Natural killer cell treated with Interleukin-12 subunit alpha and Interleukin-12 subunit beta and Interleukin-15 and Interleukin-18, amount 100 ng/mL, for 72 hours (primary cell): Measurements from ENCODE around the gene ALOX12B. TPM values are rescaled to one million over a fixed set of nuclear protein-coding genes. Genes with fewer than 3 reads are reported as not detected.

ENCODE experiments used
- ATAC-seq, 2 donors: fragments of 150-1000 bp; cut with Tn5 transposase in 1 of 2; sonication (Bioruptor Pico), chemical (Tn5 transposase) in 1 of 2; 2 replicates each; pipeline ENCODE4 v1.10.0; 2021
- DNase-seq: peaks from one replicate; pipeline ENCODE4 v3.0.0; 2022; ENCODE audit warnings: low spot score
- H3K27ac Mint-ChIP-seq, 2 donors: 1 replicate in 1 of 2; 2 replicates in 1 of 2; pipeline ENCODE4 v1.8.0; 2022; ENCODE audit warnings: mixed read lengths in 2 of 2, mild to moderate bottlenecking in 1 of 2, moderate library complexity in 1 of 2
- H3K27me3 Mint-ChIP-seq, 2 donors: 1 replicate in 1 of 2; 2 replicates in 1 of 2; pipeline ENCODE4 v1.8.0; 2022; ENCODE audit warnings: mixed read lengths in 2 of 2
- H3K36me3 Mint-ChIP-seq: one replicate; pipeline ENCODE4 v1.8.0; 2022; ENCODE audit warnings: mixed read lengths
- H3K4me1 Mint-ChIP-seq, 2 donors: 1 replicate in 1 of 2; 2 replicates in 1 of 2; pipeline ENCODE4 v1.8.0; 2022; ENCODE audit warnings: low read depth in 2 of 2, mixed read lengths in 2 of 2, mild to moderate bottlenecking in 1 of 2
- H3K4me3 Mint-ChIP-seq: one replicate; pipeline ENCODE4 v1.8.0; 2022; ENCODE audit warnings: mixed read lengths
- H3K9me3 Mint-ChIP-seq: 2 replicates; pipeline ENCODE4 v1.8.0; 2022; ENCODE audit warnings: mixed read lengths
- total RNA-seq, 2 donors: library from RNA; stranded (reverse); gene quantifications; one replicate each; pipeline ENCODE4 v1.2.3, GENCODE V29; 2022

The ALOX12B gene
- under 1 TPM in 1 of 2 donors, not detected in 1; 0.62 TPM for total RNA-seq

DNA sequence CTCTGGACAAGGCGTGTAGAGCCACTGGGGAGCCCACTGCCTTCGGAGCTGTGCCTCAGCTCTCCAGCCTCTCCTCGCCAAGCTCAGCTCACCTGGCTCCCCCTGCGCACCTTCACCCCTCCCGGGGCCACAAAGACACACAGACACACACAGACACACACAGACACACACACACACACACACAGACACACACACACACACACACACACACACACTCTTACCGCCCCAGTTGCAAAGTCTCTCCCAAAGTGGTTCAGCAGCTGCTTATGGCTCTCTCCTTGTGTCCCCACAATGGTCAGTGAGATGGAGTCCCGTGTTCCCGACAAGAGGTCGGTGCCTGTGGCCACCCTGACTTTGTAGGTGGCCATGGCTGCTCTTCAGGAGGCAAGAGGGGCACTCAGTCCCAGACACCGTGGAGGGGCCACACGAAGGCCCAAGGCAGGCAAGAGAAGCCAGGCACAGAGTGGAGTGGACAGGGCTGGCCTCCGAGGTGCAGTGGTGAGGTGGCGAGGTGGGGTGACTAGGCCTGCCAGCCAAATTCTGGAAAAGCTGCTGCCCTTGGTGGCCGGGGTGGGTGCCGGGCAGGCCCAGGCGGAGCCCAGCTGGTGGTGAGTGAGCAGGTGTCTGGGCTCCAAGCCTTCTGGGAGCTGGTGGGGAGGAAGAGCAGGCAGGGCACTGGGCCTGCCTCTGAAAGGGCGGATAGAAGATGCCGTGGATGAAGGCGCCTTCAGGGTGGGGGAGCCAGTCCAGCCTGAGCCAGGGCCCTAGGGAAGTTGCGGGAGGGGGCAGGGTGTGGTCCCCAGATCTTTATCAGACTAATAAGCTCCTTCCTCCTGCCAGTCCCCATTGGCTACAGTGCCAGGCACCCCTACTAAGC lies at the start of gene ALOX12B:
Gene ALOX12B (minus strand): TSS at position 642 of the 877 bp plus-strand sequence. CDS start 274 bp downstream, at position 368.
- no peak within 1 kb of the TSS for H3K4me3 Mint-ChIP-seq
- H3K9me3 Mint-ChIP-seq: no peaks in the 10 kb centered on the region
- no peaks in the 10 kb centered on the region for H3K36me3 Mint-ChIP-seq
- H3K27ac Mint-ChIP-seq: no peak within 1 kb of the TSS
- DNase-seq (no peak), ATAC-seq (peak in 1 of 2 donors; percentile 5)
- H3K27me3 Mint-ChIP-seq: peaks cover 19 to 33% of the 10 kb centered on the region in 2 donors
- H3K4me1 Mint-ChIP-seq: no peaks in the 10 kb centered on the region

DNA sequence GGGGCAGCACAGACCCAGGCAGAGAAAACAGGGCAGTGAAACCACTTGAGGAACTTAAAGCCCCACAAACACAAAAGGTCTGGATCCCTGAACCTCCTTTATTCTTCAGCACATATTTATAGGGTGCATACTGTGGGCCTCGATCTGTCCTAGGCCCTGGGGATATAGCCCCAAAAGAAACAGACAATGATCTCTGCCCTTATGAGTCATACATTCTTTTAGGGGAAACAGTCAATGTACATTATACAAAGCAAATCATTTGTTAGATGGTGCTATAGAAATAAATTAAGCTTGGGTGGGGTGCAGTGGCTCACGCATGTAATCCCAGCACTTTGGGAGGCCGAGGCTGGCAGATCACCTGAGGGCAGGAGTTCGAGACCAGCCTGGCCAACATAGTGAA lies 46.4 kb upstream of the ALOX12B start:
- Mint-ChIP-seq H3K27me3 (peaks cover 8 to 12% of the 10 kb centered on the region in 2 donors), H3K9me3 (no peaks in the 10 kb centered on the region), H3K36me3 (no peaks in the 10 kb centered on the region), H3K27ac (no peak overlapping the region), H3K4me1 (no peaks in the 10 kb centered on the region), H3K4me3 (no peak overlapping the region)
- ATAC-seq: no peak
- no peak for DNase-seq

DNA sequence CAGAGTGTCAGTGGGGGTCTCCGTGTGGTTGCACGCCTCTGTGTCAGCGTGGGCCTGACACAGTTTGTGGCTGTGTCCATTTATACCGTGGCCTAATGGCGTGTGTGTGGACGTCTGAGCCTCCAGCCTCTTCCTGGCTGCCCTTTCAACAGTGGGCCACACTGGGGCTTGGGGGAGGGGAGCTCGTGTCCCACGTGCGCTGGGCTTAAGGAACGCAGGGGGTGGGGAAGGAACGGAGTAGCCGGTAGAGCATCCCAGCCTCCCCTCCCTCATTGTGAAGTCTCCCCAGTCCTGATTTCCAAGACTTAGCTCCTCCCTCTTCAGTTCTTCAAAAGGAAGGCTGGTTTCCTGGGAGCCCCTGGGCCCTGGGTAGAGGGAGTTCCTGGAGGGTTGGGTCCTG lies 45.9 kb upstream of the ALOX12B start:
- Mint-ChIP-seq H3K27ac (no peak overlapping the region), H3K4me1 (no peaks in the 10 kb centered on the region), H3K36me3 (no peaks in the 10 kb centered on the region), H3K4me3 (no peak overlapping the region), H3K9me3 (no peaks in the 10 kb centered on the region), H3K27me3 (peaks cover 8 to 12% of the 10 kb centered on the region in 2 donors)
- DNase-seq (no peak), ATAC-seq (no peak)

DNA sequence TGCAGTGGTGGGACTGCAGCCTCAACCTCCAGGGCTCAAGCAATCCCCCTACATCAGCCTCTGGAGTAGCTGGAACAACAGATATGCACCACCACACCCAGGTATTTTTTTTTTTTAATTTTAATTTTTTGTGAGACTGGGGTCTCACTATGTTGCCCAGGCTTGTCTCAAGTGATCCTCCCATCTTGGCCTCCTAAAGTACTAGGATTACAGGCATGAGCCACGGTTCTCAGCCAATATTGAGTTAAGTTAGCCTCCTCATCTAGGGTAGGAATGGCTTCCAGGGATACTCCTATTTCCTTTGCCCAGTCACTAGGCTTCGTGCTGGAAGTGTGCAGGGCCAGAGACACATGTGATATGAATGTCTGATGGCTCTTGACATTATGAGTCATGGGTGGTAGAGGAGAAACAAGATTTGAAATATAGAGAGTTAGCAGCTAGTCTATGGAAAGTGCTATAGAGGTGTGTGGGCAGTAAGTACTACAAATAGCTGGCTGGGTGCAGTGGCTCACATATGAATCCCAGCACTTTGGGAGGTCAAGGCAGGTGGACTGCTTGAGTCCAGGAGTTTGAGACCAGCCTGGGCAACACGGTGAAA lies 44.4 kb upstream of the ALOX12B start:
- Mint-ChIP-seq H3K36me3 (no peaks in the 10 kb centered on the region), H3K27me3 (peaks cover 13 to 15% of the 10 kb centered on the region in 2 donors), H3K27ac (no peak overlapping the region), H3K4me1 (peaks cover 5% of the 10 kb centered on the region in 2 donors), H3K4me3 (no peak overlapping the region), H3K9me3 (no peaks in the 10 kb centered on the region)
- ATAC-seq (no peak), DNase-seq (no peak)

DNA sequence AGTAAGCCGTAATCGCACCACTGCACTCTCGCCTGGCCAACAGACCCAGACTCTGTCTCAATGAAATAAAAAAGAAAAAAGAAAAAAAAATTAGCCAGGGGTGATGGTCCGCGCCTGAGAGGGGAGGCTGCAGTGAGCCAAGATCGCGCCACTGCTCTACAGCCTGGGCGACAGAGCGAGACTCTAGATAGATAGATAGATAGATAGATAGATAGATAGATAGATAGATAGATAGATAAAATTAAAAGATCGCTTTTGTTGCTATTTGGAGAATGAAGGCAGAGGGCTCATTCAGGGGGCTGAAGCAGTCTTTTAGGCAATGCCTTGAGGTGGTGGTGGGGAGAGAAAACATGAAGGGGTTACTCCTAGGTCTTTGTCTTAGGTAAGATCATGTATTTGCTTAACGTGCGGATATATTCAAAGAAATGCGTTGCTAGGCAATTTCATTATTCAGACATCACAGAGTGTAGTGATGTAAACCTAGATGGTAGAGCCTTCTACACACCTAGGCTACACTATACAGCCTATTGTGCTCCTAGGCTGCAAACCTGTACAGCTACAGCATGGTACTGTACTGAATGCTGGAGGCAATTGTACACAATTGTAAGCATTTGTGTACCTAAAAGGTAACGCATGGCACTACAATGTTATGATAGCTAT lies 40.7 kb upstream of the ALOX12B start:
- Mint-ChIP-seq H3K4me3 (no peak overlapping the region), H3K4me1 (peaks cover 36 to 40% of the 10 kb centered on the region in 2 donors), H3K27ac (no peak overlapping the region), H3K27me3 (peaks cover 29 to 39% of the 10 kb centered on the region in 2 donors), H3K36me3 (no peaks in the 10 kb centered on the region), H3K9me3 (no peaks in the 10 kb centered on the region)
- no peak for ATAC-seq
- DNase-seq: no peak

DNA sequence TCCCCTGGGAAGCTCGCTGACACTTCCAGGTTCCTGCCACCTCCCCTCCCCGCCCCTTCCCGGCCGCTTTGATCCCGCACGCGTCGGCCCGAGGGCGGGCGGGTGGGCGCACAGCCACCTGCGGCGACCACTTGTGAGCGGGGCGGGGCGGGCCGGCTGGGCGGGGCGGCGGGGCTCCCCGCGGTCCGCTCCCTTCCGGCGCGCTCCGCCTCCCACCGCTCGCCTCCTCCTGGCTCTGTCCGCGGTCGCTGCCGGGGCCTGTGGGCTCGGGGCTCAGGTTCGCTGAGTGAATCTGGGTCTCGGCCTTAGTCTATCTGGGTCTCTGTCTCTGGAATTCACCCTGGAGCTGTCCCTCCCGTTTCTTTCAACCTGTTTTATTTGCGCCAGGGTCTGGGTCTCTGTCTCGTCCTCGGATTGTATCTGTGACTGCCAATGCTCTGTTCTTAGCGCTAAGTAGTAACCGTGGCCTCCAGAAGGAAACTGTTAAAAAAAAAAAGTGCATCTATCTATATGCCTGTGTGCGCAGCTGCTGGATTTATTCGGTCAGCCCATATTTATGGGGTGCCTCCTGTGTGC lies 39.1 kb upstream of the ALOX12B start:
- H3K27ac Mint-ChIP-seq: peak overlapping the region; percentile 75 to 97
- H3K27me3 Mint-ChIP-seq: peaks cover 37 to 44% of the 10 kb centered on the region in 2 donors
- peak; percentile 70 to 81 for ATAC-seq
- DNase-seq: no peak
- peak overlapping the region; percentile 96 for H3K4me3 Mint-ChIP-seq
- H3K9me3 Mint-ChIP-seq: no peaks in the 10 kb centered on the region
- H3K4me1 Mint-ChIP-seq: peaks cover 44 to 50% of the 10 kb centered on the region in 2 donors
- H3K36me3 Mint-ChIP-seq: no peaks in the 10 kb centered on the region

DNA sequence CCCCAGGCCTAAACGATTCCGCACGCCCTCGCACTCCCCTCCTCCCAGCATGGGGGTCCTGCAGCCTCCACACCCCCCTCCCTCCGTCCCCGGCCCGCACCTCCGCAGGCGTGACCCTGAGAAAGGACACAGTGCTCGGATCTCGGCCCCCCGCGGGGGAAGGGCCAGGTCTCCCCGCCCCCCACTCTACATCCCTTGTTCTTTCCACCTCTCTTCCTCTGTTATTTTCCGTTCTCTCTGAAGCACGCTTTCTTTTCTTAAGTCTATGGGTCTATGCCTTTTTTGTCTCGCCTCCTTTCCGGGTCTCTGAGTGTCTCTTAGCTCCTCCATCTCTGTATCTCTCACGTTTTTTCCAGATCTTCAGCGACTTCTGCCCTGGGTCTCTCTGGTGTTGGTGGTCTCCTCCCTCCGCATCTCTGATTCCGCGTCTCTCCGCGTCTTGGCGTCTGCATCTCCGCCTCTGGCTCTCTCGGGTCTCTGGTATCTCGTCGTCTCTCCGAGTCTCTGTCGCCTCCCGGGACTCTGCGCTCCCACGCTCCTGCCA lies 38.5 kb upstream of the ALOX12B start:
- Mint-ChIP-seq H3K27ac (peak overlapping the region; percentile 75 to 97), H3K4me1 (peaks cover 46 to 52% of the 10 kb centered on the region in 2 donors), H3K9me3 (no peaks in the 10 kb centered on the region), H3K36me3 (no peaks in the 10 kb centered on the region), H3K4me3 (peak overlapping the region; percentile 96), H3K27me3 (peaks cover 37 to 44% of the 10 kb centered on the region in 2 donors)
- DNase-seq (no peak), ATAC-seq (peak in 1 of 2 donors; percentile 30)

DNA sequence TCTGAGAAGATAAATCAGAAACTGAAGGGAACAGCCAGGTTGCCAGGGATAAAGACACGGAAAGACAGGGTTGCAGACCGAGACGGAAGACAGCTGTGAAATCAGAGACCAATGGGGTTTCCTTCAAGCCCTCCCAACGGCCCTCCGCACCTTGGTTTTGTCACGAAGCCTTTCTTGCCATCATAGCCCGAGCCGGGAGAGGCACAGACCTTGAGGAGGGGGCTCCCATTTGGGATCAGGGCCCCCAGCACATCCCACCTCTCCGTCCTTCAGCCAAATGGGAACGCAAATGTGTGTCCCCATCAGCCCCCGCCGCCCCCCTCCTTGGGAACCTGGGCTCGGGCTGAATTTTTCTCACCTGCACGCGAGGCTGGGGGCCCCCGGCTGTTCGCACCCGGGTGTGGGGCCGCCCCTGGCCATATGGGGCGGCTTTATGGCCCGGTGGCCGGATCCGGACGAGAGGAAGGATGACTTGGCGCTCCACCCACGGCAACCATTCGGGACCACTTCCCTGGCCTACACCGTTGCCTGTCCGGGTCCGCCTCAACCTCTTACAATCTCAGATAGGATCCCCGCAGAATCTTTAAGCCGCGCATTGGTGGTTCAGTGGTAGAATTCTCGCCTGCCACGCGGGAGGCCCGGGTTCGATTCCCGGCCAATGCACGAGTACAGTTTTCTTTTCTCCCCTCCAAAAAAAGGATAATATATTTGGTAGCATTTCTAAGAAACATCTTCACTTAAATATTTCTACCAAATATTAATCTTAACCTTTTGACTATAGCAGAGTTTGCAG lies 37.8 kb upstream of the ALOX12B start:
- ATAC-seq (peak; percentile 57 to 64), DNase-seq (peak; percentile 84)
- peaks cover 53 to 59% of the 10 kb centered on the region in 2 donors for H3K4me1 Mint-ChIP-seq
- peak overlapping the region; percentile 75 to 97 for H3K27ac Mint-ChIP-seq
- peak overlapping the region; percentile 96 for H3K4me3 Mint-ChIP-seq
- H3K9me3 Mint-ChIP-seq: no peaks in the 10 kb centered on the region
- no peaks in the 10 kb centered on the region for H3K36me3 Mint-ChIP-seq
- peaks cover 37 to 44% of the 10 kb centered on the region in 2 donors for H3K27me3 Mint-ChIP-seq

DNA sequence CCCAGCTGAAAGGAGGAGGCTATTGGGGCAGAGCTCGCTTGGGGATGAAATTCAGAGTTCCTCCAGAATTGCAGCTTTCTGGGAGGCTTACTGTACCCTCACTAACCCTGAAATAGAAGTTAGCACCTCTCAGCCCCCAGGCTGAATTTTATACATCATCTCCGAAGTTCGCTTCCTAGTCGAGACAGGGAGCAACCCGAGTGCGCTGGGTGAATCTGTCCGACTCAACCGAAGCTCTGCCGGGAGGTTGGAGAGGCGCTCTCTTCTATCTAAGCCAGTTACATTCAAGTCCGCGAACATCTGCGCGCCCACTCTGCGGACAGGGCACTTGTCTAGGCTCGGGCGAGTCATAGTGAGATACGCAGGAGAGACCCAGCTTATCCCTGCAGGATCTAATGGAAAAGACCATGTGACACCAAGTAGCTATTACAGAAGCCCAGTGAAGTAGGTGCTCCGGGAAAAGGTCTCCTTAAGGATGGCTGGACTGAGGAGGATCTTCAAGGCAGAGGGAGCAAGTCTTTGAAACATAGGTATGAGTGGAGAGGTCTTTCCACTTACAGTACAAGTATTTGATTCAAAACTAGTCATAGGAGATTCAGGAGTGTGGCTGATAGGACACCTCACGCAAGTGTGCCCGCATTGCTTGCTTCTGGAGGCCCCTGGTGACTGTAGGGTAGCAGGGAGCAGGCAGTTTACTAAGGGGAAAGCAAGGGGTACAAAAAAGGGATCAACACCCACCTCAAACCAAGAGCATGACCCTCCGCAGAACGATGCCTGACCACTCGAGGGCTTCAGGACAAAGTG lies 37.0 kb upstream of the ALOX12B start:
- ATAC-seq (no peak), DNase-seq (no peak)
- Mint-ChIP-seq H3K4me3 (peak overlapping the region; percentile 96), H3K27ac (peak overlapping the region; percentile 75 to 97), H3K27me3 (peaks cover 29 to 38% of the 10 kb centered on the region in 2 donors), H3K4me1 (peaks cover 60 to 67% of the 10 kb centered on the region in 2 donors), H3K36me3 (no peaks in the 10 kb centered on the region), H3K9me3 (no peaks in the 10 kb centered on the region)

DNA sequence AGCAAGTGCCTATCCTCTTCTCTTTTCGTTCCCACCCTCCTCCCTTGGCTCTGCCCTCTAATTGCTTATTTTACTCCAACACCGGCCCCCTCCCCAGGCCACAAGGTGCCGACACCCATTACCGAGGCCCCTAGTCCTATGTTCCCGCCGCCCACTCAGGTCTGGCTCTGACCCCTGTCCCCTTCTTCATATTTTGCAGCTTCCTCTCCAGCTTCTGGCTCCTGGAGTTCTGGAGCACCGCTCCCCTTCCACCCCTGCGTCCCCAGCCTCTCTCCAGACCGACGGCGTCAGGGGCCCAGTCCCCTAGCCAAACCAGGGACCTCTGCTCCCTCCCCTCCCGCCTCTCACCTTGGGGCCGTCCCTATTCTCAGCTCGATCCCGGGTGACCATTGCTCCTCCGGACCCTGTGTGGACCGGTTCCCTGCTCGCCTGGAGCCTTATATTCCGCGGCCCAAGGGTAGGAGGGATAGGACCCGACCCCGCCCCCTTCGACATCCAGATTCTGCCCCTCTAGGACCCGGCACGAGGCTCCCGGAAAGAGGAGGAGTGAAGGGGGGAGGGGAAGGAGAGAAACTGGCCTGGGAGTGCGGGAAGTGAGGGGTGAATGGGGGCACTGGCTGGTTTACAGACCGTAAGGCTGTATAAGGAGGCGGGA lies 36.3 kb upstream of the ALOX12B start, which contains the start of gene HES7:
Gene HES7 (minus strand): TSS at position 412 of the 655 bp plus-strand sequence. CDS start 22 bp downstream, at position 390.
- Mint-ChIP-seq H3K27me3 (peaks cover 25 to 36% of the 10 kb centered on the region in 2 donors), H3K4me3 (peak within 1 kb of the TSS; percentile 96), H3K4me1 (peaks cover 67 to 74% of the 10 kb centered on the region in 2 donors), H3K36me3 (no peaks in the 10 kb centered on the region), H3K9me3 (no peaks in the 10 kb centered on the region), H3K27ac (peak within 1 kb of the TSS; percentile 75 to 97)
- ATAC-seq (no peak), DNase-seq (no peak)

DNA sequence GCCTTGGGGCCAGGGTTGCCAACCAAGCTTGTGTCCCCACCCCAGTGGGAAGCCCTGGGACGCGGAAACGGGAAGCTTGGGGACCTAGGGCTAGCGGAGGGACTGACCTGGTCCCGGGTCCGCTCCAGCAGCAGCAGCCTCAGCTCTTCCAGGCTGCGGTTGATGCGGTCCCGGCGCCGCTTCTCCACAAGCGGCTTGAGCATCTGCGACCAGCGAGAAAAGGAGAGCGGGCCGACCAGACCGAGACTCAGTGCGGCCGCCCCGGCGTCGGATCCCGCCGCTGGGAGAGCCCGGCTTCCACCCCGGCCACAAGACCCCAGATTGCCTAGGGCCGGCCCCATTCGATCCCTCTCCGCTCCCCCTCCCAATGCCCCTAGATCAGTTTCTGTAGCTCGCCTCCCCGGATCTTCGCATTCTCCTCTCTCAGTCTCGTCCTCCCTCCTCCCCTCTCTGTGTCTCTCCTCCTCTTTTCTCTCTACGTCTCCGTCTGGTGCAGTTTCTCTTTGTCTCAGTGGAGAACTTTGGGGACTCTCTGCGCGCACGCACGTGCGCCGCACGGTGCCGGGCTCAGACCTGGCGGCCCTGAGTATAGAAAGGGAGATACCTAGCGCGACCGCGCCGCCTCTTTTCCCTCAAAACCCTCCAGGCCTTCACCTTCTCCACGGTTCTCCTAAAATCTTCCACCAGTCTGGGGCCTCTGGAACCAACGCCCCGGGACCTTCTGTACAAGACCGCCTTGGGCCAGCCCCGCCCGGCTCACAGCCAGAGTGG lies 35.6 kb upstream of the ALOX12B start:
- no peak for DNase-seq
- Mint-ChIP-seq H3K4me3 (peak overlapping the region; percentile 96), H3K36me3 (no peaks in the 10 kb centered on the region), H3K27me3 (peaks cover 27 to 36% of the 10 kb centered on the region in 2 donors), H3K9me3 (no peaks in the 10 kb centered on the region), H3K4me1 (peaks cover 74 to 82% of the 10 kb centered on the region in 2 donors), H3K27ac (no peak overlapping the region)
- ATAC-seq: no peak
